ENCODE measurements around the gene CALML5.

CALML5 gene

GRCh38 chr10:5460468-5461202 is 38.7 kb downstream of the CALML5 start:
- no peak for DNase-seq

- no peak for DNase-seq
Observed at GRCh38 chr10:5458949-5459747, 40.2 kb downstream of the CALML5 start.

GRCh38 chr10:5458425-5458824 is 40.9 kb downstream of the CALML5 start:
- DNase-seq, result no peak

- DNase-seq, result no peak
Observed at GRCh38 chr10:5457741-5458140, 41.6 kb downstream of the CALML5 start.

GRCh38 chr10:5456563-5456962 is 42.8 kb downstream of the CALML5 start:
- no peak for DNase-seq

GRCh38 chr10:5453749-5454489 is 45.5 kb downstream of the CALML5 start:
- no peak for DNase-seq

- DNase-seq, result no peak
Observed at GRCh38 chr10:5450605-5451384, 48.6 kb downstream of the CALML5 start.

- no peak for DNase-seq
Observed at GRCh38 chr10:5449823-5450222, 49.5 kb downstream of the CALML5 start.

- no peak for DNase-seq
Observed at GRCh38 chr10:5449227-5449626, 50.1 kb downstream of the CALML5 start.

Measured in DMS 273 treated with DMSO at 0.1 percent for 48 hours (cell line).